GM19467 (cell line): Measurements from ENCODE around the gene ZC3H11A.

Experiments used
- ATAC-seq: cut with Tn5 transposase; IDR thresholded peaks from one replicate; pipeline ENCODE4 v1.9.1; 2021; ENCODE audit warnings: mild to moderate bottlenecking, moderate library complexity; ENCODE audit not compliant: unreplicated experiment

ZC3H11A gene

GRCh38 chr1:203839081-203839480, 43.7 kb downstream of the ZC3H11A start:
- ATAC-seq, result no peak

GRCh38 chr1:203840208-203840808, 44.9 kb downstream of the ZC3H11A start:
- no peak for ATAC-seq

GRCh38 chr1:203842559-203842876, 47.1 kb downstream of the ZC3H11A start:
- no peak for ATAC-seq

DNA sequence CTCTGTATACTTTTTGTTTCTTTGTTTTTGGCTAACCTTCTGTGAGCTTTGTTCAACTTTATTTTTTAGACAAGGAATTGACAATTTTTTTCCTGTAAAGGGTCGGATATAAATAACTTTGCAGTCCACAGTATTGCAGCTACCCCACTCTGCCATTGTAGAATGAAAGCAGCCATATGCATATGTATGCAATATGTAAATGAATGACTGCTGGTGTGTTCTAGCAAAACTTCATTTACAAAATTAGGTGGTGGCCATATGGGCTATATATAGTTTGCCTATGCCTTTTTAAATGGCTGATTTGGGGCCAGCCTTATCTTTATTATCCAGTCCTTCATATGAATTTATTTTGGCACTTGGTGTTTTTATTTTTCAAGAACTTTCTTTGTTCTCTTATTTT, 48.0 kb downstream of the ZC3H11A start:
- no peak for ATAC-seq
